Measurements from ENCODE around the gene SPNS3. TPM values are rescaled to one million over a fixed set of nuclear protein-coding genes. Genes with fewer than 3 reads are reported as not detected.

SPNS3 gene
- total and polyA plus RNA-seq, 4 donors = 0.16 to 2.3 (median 0.24) TPM

DNA sequence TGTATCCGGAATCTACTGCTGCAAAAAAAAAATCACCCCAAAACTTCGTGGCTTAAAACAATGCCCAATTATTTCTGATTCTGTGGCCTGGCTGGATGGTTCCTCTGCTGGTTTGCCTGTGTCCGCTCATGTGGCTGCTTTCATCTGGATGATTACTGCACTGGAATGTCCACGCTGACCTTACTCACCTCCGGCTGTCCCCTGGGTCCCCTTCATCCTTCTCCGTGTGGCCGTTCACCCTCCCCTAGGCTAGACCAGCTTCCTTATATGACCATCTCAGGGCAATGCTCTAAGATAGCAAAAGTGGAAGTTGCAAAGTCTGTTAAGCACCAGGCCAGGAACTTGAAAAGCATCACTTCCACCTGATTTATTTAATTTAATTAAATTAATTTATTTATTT lies 33.5 kb downstream of the SPNS3 start:
- Histone ChIP-seq H3K27me3 (ENCODE audit: control insufficient read depth in 4 of 4, insufficient read depth in 4 of 4, low read length in 3 of 4) (no peaks in the 10 kb centered on the region), H3K4me1 (ENCODE audit: control insufficient read depth in 4 of 4, insufficient read depth in 4 of 4, low read length in 3 of 4) (no peaks in the 10 kb centered on the region), H3K27ac (ENCODE audit: low read depth in 1 of 2, low read length in 2 of 2) (no peak overlapping the region), H3K9ac (ENCODE audit: low read depth in 1 of 2, low read length in 2 of 2) (no peak overlapping the region), H3K9me3 (ENCODE audit: control insufficient read depth in 4 of 4, low read length in 3 of 4) (no peaks in the 10 kb centered on the region), H3K36me3 (ENCODE audit: control insufficient read depth in 4 of 4, insufficient read depth in 3 of 4, low read depth in 1 of 4, low read length in 3 of 4) (no peaks in the 10 kb centered on the region), H3K4me3 (ENCODE audit: low read depth in 1 of 3, low read length in 3 of 3) (no peak overlapping the region)
- no peak for DNase-seq (ENCODE audit: low spot score)
- WGBS = 84% methylated on average over 7 of the region's 7 CpGs
- TF ChIP-seq REST (IDR thresholded peaks at IDR 0.05) (no peak), GABPA (IDR thresholded peaks at IDR 0.05 in 1 of 2, conservative IDR thresholded peaks at IDR 0.05 in 1 of 2) (no peak), RAD21 (IDR thresholded peaks at IDR 0.05) (no peak), NR2F2 (IDR thresholded peaks at IDR 0.05) (no peak), HNF4A (conservative IDR thresholded peaks at IDR 0.05) (no peak), FOXA2 (IDR thresholded peaks at IDR 0.05) (no peak), JUND (IDR thresholded peaks at IDR 0.05) (no peak), SP1 (IDR thresholded peaks at IDR 0.05) (no peak), HNF4G (IDR thresholded peaks at IDR 0.05) (no peak), MAX (IDR thresholded peaks at IDR 0.05) (no peak), ZBTB33 (IDR thresholded peaks at IDR 0.05) (no peak)
- TF ChIP-seq, protein P1, sequence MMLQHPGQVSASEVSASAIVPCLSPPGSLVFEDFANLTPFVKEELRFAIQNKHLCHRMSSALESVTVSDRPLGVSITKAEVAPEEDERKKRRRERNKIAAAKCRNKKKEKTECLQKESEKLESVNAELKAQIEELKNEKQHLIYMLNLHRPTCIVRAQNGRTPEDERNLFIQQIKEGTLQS (IDR thresholded peaks at IDR 0.05) = no peak
- TF ChIP-seq, protein P2, sequence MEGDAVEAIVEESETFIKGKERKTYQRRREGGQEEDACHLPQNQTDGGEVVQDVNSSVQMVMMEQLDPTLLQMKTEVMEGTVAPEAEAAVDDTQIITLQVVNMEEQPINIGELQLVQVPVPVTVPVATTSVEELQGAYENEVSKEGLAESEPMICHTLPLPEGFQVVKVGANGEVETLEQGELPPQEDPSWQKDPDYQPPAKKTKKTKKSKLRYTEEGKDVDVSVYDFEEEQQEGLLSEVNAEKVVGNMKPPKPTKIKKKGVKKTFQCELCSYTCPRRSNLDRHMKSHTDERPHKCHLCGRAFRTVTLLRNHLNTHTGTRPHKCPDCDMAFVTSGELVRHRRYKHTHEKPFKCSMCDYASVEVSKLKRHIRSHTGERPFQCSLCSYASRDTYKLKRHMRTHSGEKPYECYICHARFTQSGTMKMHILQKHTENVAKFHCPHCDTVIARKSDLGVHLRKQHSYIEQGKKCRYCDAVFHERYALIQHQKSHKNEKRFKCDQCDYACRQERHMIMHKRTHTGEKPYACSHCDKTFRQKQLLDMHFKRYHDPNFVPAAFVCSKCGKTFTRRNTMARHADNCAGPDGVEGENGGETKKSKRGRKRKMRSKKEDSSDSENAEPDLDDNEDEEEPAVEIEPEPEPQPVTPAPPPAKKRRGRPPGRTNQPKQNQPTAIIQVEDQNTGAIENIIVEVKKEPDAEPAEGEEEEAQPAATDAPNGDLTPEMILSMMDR (IDR thresholded peaks at IDR 0.05; ENCODE audit: low read depth, low read length, missing input control) = no peak

DNA sequence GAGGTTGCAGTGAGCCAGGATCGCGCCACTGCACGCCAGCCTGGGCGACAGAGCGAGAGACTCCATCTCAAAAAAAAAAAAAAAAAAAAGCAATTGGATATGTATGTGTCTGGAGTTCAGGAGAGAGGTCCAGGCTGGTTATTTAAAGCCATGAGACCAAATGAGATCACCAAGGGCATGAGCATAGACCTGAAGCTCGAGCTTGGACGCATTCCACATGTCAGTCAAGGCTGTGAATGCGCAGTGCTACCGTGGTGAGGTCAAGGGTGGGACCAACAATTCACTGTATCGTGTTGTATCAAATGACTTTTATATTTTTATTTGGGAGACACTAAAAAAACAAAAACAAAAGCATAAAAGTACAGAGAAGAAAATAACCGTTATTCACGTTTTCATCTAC lies 35.8 kb downstream of the SPNS3 start:
- TF ChIP-seq NR2F2 (IDR thresholded peaks at IDR 0.05) (no peak), RXRA (IDR thresholded peaks at IDR 0.05) (no peak), FOXA2 (IDR thresholded peaks at IDR 0.05) (no peak), GABPA (IDR thresholded peaks at IDR 0.05 in 1 of 2, conservative IDR thresholded peaks at IDR 0.05 in 1 of 2) (no peak), HNF4G (IDR thresholded peaks at IDR 0.05) (no peak), JUND (IDR thresholded peaks at IDR 0.05) (no peak), YY1 (IDR thresholded peaks at IDR 0.05) (no peak), HNF4A (conservative IDR thresholded peaks at IDR 0.05) (no peak), REST (IDR thresholded peaks at IDR 0.05) (no peak), TAF1 (conservative IDR thresholded peaks at IDR 0.05) (no peak)
- H3K4me1 ChIP-seq (ENCODE audit: control insufficient read depth in 4 of 4, insufficient read depth in 4 of 4, low read length in 3 of 4) = peaks cover 0 to 9% (median 8%) of the 10 kb centered on the region in 4 donors
- no peaks in the 10 kb centered on the region for H3K36me3 ChIP-seq (ENCODE audit: control insufficient read depth in 4 of 4, insufficient read depth in 3 of 4, low read depth in 1 of 4, low read length in 3 of 4)
- WGBS = 91% methylated on average over 12 of the region's 12 CpGs
- H3K4me3 ChIP-seq (ENCODE audit: low read depth in 1 of 3, low read length in 3 of 3) = no peak overlapping the region
- no peak overlapping the region for H3K27ac ChIP-seq (ENCODE audit: low read depth in 1 of 2, low read length in 2 of 2)
- DNase-seq (ENCODE audit: low spot score) = no peak
- no peaks in the 10 kb centered on the region for H3K27me3 ChIP-seq (ENCODE audit: control insufficient read depth in 4 of 4, insufficient read depth in 4 of 4, low read length in 3 of 4)
- no peak overlapping the region for H3K9ac ChIP-seq (ENCODE audit: low read depth in 1 of 2, low read length in 2 of 2)
- H3K9me3 ChIP-seq (ENCODE audit: control insufficient read depth in 4 of 4, low read length in 3 of 4) = no peaks in the 10 kb centered on the region

All from liver (tissue), 9 donors.